Parathyroid adenoma (tissue), 2 donors: ENCODE measurements around the gene AK2.

ENCODE experiments used
- H2AFZ ChIP-seq: fragments of 300-600 bp; sonication (generic); one replicate; pipeline ENCODE4 v1.7.0; 2017; ENCODE audit warnings: antibody characterized with exemption, mild to moderate bottlenecking
- H3K27ac ChIP-seq: fragments of 300-600 bp; sonication (generic); one replicate; pipeline ENCODE4 v1.7.0; 2017
- H3K27me3 ChIP-seq: fragments of 300-600 bp; sonication (generic); one replicate; pipeline ENCODE4 v1.7.0; 2017; ENCODE audit warnings: low read length; ENCODE audit not compliant: control insufficient read depth, insufficient read depth
- H3K36me3 ChIP-seq: fragments of 300-600 bp; sonication (generic); one replicate; pipeline ENCODE4 v1.7.0; 2017; ENCODE audit warnings: low read length; ENCODE audit not compliant: control insufficient read depth, insufficient read depth
- H3K4me1 ChIP-seq: fragments of 300-600 bp; sonication (generic); one replicate; pipeline ENCODE4 v1.7.0; 2017; ENCODE audit warnings: control low read depth
- H3K4me2 ChIP-seq: fragments of 300-600 bp; sonication (generic); one replicate; pipeline ENCODE4 v1.7.0; 2017; ENCODE audit warnings: low read length
- H3K4me3 ChIP-seq: fragments of 300-600 bp; sonication (generic); one replicate; pipeline ENCODE4 v1.7.0; 2017; ENCODE audit warnings: low read depth, low read length
- H3K79me2 ChIP-seq: fragments of 300-600 bp; sonication (generic); one replicate; pipeline ENCODE4 v1.7.0; 2017; ENCODE audit warnings: control low read depth
- H3K9ac ChIP-seq: fragments of 300-600 bp; sonication (generic); one replicate; pipeline ENCODE4 v1.7.0; 2017; ENCODE audit warnings: mild to moderate bottlenecking
- H3K9me3 ChIP-seq: fragments of 300-600 bp; sonication (generic); one replicate; pipeline ENCODE4 v1.7.0; 2017; ENCODE audit warnings: low read length; ENCODE audit not compliant: control insufficient read depth
- TF ChIP-seq, protein P1 (sequence below): fragments of 300-600 bp; sonication (generic); IDR thresholded peaks from one replicate; pipeline ENCODE4 v1.7.0; 2017; ENCODE audit warnings: antibody characterized with exemption, mild to moderate bottlenecking
- donor health status: primary hyperparathyroidism.

AK2 gene

DNA sequence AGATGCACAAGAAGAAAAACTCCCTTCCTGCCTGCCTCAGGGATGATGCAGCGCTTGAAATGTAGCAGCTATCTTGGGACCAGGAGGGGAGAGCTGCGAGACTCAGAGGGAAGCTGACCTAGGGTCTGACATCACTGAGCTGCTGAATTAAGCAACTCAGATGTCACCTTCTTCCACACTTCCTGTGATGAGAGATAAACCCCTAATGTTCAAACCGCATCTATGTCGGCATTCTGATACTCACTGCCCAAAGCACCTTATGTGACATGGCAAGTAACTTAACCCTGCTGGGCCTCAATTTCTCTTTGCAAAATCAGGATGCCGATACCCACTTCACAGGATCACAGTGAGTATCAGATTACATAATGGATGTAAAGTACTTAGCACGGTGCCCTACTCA, 9.1 kb upstream of the AK2 start:
- Histone ChIP-seq H3K79me2 (no peaks in the 10 kb centered on the region), H3K4me3 (no peak overlapping the region), H3K4me1 (no peaks in the 10 kb centered on the region), H3K9ac (no peak overlapping the region), H3K27ac (no peak overlapping the region), H3K27me3 (no peaks in the 10 kb centered on the region), H3K36me3 (no peaks in the 10 kb centered on the region), H3K9me3 (no peaks in the 10 kb centered on the region), H2AFZ (no peak overlapping the region), H3K4me2 (no peak overlapping the region)
- TF ChIP-seq, protein P1, sequence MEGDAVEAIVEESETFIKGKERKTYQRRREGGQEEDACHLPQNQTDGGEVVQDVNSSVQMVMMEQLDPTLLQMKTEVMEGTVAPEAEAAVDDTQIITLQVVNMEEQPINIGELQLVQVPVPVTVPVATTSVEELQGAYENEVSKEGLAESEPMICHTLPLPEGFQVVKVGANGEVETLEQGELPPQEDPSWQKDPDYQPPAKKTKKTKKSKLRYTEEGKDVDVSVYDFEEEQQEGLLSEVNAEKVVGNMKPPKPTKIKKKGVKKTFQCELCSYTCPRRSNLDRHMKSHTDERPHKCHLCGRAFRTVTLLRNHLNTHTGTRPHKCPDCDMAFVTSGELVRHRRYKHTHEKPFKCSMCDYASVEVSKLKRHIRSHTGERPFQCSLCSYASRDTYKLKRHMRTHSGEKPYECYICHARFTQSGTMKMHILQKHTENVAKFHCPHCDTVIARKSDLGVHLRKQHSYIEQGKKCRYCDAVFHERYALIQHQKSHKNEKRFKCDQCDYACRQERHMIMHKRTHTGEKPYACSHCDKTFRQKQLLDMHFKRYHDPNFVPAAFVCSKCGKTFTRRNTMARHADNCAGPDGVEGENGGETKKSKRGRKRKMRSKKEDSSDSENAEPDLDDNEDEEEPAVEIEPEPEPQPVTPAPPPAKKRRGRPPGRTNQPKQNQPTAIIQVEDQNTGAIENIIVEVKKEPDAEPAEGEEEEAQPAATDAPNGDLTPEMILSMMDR = no peak

DNA sequence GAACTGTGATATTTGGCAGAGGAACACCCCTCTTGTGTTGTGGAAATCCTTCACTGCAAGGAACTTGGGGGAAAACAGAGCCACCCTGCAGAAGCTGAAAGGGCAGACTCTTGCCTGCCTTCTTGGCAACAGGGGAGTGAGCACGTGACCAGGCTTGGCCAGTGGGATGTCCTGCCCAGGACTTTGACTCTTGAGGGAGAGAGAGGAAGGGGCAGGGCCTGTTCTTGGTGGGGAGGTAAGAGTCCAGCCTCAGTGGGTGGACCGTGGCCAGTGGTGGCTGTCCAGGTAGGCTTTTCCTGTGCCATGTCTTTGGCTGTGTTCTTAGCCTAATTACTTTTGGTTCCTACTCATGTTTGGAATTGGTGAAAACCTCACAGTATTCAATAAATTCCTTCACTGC, 8.6 kb upstream of the AK2 start:
- H3K4me2 ChIP-seq = no peak overlapping the region
- no peaks in the 10 kb centered on the region for H3K27me3 ChIP-seq
- H3K4me1 ChIP-seq = no peaks in the 10 kb centered on the region
- H3K9me3 ChIP-seq = no peaks in the 10 kb centered on the region
- TF ChIP-seq, protein P1 = no peak
- H3K79me2 ChIP-seq = no peaks in the 10 kb centered on the region
- H2AFZ ChIP-seq = no peak overlapping the region
- H3K36me3 ChIP-seq = no peaks in the 10 kb centered on the region
- H3K27ac ChIP-seq = no peak overlapping the region
- H3K9ac ChIP-seq = no peak overlapping the region
- H3K4me3 ChIP-seq = no peak overlapping the region

DNA sequence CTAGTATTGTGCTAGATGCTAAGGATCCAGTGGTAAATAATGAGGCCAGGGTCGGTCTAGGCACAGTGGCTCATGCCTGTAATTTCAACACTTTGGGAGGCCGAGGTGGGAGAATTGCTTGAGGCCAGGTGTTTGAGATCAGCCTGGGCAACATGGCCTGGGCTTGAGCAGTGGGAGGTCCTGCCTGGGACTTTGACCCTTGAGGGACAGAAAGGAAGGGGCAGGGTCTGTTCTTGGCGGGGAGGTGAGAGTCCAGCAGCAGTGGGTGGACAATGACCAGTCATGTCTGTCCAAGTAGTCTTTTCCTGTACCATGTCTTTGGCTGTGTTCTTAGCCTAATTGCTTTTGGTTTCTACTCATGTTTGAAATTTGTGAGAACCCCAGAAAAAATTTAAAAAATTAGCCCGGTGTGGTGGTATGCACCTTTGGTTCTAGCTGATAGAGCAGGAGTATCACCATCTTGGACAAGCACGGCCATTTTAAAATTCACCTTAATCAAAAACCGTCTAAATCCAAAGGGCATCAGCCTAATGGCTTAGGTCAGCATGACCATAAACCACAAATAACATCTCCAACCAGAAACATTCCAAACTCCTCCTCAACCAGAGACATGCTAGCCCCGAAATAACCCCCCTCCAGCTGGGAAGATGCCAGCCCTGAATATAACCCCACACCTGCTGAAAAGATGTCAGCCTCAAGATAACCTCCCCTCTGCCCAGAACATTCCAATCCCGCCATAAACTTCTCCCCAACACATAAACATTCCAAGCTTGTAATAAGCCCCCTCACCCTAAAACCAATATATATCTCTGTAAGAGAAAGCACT, 6.8 kb upstream of the AK2 start:
- no peaks in the 10 kb centered on the region for H3K36me3 ChIP-seq
- no peak overlapping the region for H3K4me3 ChIP-seq
- no peaks in the 10 kb centered on the region for H3K9me3 ChIP-seq
- no peak overlapping the region for H3K9ac ChIP-seq
- H3K4me2 ChIP-seq = no peak overlapping the region
- no peaks in the 10 kb centered on the region for H3K79me2 ChIP-seq
- H3K27me3 ChIP-seq = no peaks in the 10 kb centered on the region
- H3K27ac ChIP-seq = no peak overlapping the region
- TF ChIP-seq, protein P1 = no peak
- no peaks in the 10 kb centered on the region for H3K4me1 ChIP-seq
- H2AFZ ChIP-seq = no peak overlapping the region

DNA sequence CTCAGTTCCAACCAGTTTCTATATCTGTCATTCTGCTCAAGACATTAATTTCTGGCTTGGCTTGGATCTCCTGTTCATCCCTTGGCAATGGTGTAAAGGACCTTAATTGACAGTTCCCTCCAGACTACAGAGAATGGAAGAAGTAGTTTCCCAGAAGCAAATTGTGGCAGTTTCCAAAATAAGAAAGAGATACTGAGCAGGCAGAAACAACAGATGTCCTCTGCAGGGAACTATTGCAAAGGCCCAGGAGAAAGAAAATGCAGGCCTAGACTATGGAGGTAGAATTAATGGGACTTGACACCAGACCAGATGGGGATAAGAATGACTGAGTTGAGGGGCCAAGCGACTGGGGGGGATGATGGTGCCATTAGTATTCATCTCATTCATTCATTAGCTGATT, 6.1 kb upstream of the AK2 start:
- Histone ChIP-seq H3K36me3 (no peaks in the 10 kb centered on the region), H3K27ac (no peak overlapping the region), H3K4me3 (no peak overlapping the region), H3K4me1 (no peaks in the 10 kb centered on the region), H3K27me3 (no peaks in the 10 kb centered on the region), H3K9ac (no peak overlapping the region), H3K9me3 (no peaks in the 10 kb centered on the region), H3K79me2 (no peaks in the 10 kb centered on the region), H3K4me2 (no peak overlapping the region), H2AFZ (no peak overlapping the region)
- TF ChIP-seq, protein P1 = no peak

DNA sequence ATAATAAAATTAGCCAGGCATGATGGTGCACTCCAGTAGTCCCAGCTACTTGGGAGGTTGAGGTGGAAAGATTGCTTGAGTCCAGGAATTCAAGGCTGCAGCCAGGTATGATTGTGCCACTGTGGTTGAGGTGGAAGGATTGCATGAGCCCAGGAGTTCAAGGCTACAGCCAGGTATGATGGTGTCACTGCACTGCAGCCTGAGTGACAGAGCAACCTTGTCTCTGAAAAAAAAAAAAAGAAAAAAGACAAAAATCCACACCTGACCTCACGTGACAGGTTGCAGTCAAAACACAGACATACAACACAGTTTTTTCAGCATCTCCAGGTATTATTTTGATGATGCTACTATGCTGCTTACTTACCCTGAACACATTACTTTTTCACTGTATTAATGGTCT, 4.3 kb upstream of the AK2 start:
- TF ChIP-seq, protein P1 = no peak
- Histone ChIP-seq H3K9me3 (no peaks in the 10 kb centered on the region), H3K27me3 (no peaks in the 10 kb centered on the region), H3K27ac (no peak overlapping the region), H3K4me3 (no peak overlapping the region), H3K36me3 (no peaks in the 10 kb centered on the region), H3K9ac (no peak overlapping the region), H3K4me1 (no peaks in the 10 kb centered on the region), H2AFZ (no peak overlapping the region), H3K79me2 (peaks cover 6% of the 10 kb centered on the region), H3K4me2 (no peak overlapping the region)
